Esophagus squamous epithelium (tissue), 5 donors: Measurements from ENCODE around the gene MSMO1. TPM values are rescaled to one million over a fixed set of nuclear protein-coding genes. Genes with fewer than 3 reads are reported as not detected.

Experiments
- DNase-seq: peaks from one replicate; lab custom pipeline; 2025; lab: John Stamatoyannopoulos, UW
- H3K27ac ChIP-seq, 4 donors: fragments of 200-600 bp; sonication (generic); one replicate each; pipeline ENCODE4 v1.5.1; 2016 to 2019; ENCODE audit warnings: mild to moderate bottlenecking in 1 of 4
- H3K27me3 ChIP-seq, 4 donors: fragments of 200-600 bp; sonication (generic); 1 replicate in 3 of 4; 2 replicates in 1 of 4; pipeline versions ENCODE4 v1.5.1 to v1.6.0; 2017 to 2021; ENCODE audit warnings: antibody characterized with exemption in 1 of 4
- H3K36me3 ChIP-seq, 3 donors: fragments of 200-600 bp; sonication (generic); one replicate each; pipeline ENCODE4 v1.5.1; 2016 to 2019
- H3K4me1 ChIP-seq, 3 donors: fragments of 200-600 bp; sonication (generic); one replicate each; pipeline ENCODE4 v1.5.1; 2017 to 2019
- H3K4me3 ChIP-seq, 4 donors: fragments of 200-600 bp; sonication (generic); 1 replicate in 3 of 4; 2 replicates in 1 of 4; pipeline ENCODE4 v1.5.1; 2016 to 2019; ENCODE audit warnings: mild to moderate bottlenecking in 2 of 4, moderate library complexity in 1 of 4
- H3K9me3 ChIP-seq, 3 donors: fragments of 200-600 bp; sonication (generic); one replicate each; pipeline ENCODE4 v1.5.1; 2016 to 2019
- CTCF ChIP-seq, 6 experiments: fragments of 450-650 bp in 4 of 6; fragments of 200-600 bp in 2 of 6; sonication (generic) in 2 of 6; IDR thresholded peaks; one replicate each; pipeline ENCODE4 v1.5.1; 2016 to 2019; ENCODE audit warnings: antibody characterized with exemption in 6 of 6, mild to moderate bottlenecking in 4 of 6, moderate library complexity in 4 of 6
- POLR2A ChIP-seq, 4 donors: fragments of 450-650 bp; IDR thresholded peaks; one replicate each; pipeline ENCODE4 v1.6.1; 2017; ENCODE audit warnings: antibody characterized with exemption in 4 of 4, mild to moderate bottlenecking in 4 of 4, moderate library complexity in 3 of 4
- WGBS, 2 donors: methylation state at CpG; one replicate each; pipeline ENCODE4 v1.1.5; 2018; 5-methylcytosine and 5-hydroxymethylcytosine counted together
- intact Hi-C: fragments of 100-400 bp; cut with DNase I; formaldehyde crosslinking; loops from one replicate; pipeline ENCODE4 v1.15.0; 2022
- total RNA-seq, 4 donors: library from RNA; depleted of rRNA; stranded (reverse); fragments of >200 nt; gene quantifications; one replicate each; pipeline ENCODE4 v1.1.0, GENCODE V29; 2016
- donor health status: DM: yes; HTN: yes; CAD: no.

The MSMO1 gene
- total RNA-seq, 4 donors from 2014 or later: 122 to 302 (median 172) TPM

GRCh38 chr4:165330071-165330470 is 2.6 kb downstream of the MSMO1 start:
- TF ChIP-seq CTCF (IDR thresholded peaks at IDR 0.05) (no peak), POLR2A (IDR thresholded peaks at IDR 0.05) (no peak)
- Histone ChIP-seq H3K27me3 (no peaks in the 10 kb centered on the region), H3K27ac (no peak overlapping the region), H3K9me3 (no peaks in the 10 kb centered on the region), H3K4me3 (peak overlapping the region in 2 of 4 donors; percentile 5 to 83), H3K36me3 (peaks cover 0 to 41% (median 0%) of the 10 kb centered on the region in 3 donors), H3K4me1 (peaks cover 7 to 86% (median 17%) of the 10 kb centered on the region in 3 donors)
- intact Hi-C loops: no loop called here
- DNase-seq: no peak
- WGBS, 2 donors: 72 to 86% methylated on average over 2 of the region's 2 CpGs

- no peak for TF ChIP-seq CTCF (IDR thresholded peaks at IDR 0.05)
- no peak for TF ChIP-seq POLR2A (IDR thresholded peaks at IDR 0.05)
- peaks cover 7 to 86% (median 17%) of the 10 kb centered on the region in 3 donors for H3K4me1 ChIP-seq
- peak overlapping the region in 1 of 4 donors; percentile 83 for H3K4me3 ChIP-seq
- no peak overlapping the region for H3K27ac ChIP-seq
- H3K27me3 ChIP-seq: no peaks in the 10 kb centered on the region
- peaks cover 0 to 47% (median 0%) of the 10 kb centered on the region in 3 donors for H3K36me3 ChIP-seq
- DNase-seq: no peak
- intact Hi-C loops: no loop called here
- 72 to 85% methylated on average over 5 of the region's 5 CpGs for WGBS, 2 donors
- H3K9me3 ChIP-seq: no peaks in the 10 kb centered on the region
Measured at GRCh38 chr4:165330666-165331065, 3.2 kb downstream of the MSMO1 start.

GRCh38 chr4:165331359-165331758 is 3.9 kb downstream of the MSMO1 start:
- Histone ChIP-seq H3K9me3 (no peaks in the 10 kb centered on the region), H3K4me3 (peak overlapping the region in 1 of 4 donors; percentile 83), H3K4me1 (peaks cover 3 to 79% (median 11%) of the 10 kb centered on the region in 3 donors), H3K27me3 (no peaks in the 10 kb centered on the region), H3K27ac (no peak overlapping the region), H3K36me3 (peaks cover 0 to 50% (median 0%) of the 10 kb centered on the region in 3 donors)
- TF ChIP-seq CTCF (IDR thresholded peaks at IDR 0.05): no peak
- TF ChIP-seq POLR2A (IDR thresholded peaks at IDR 0.05): no peak
- 48 to 83% methylated on average over 1 of the region's 1 CpG for WGBS, 2 donors
- intact Hi-C loops: no loop called here
- no peak for DNase-seq

GRCh38 chr4:165331823-165332222 is 4.4 kb downstream of the MSMO1 start:
- no peak for DNase-seq
- no peak for TF ChIP-seq CTCF (IDR thresholded peaks at IDR 0.05)
- TF ChIP-seq POLR2A (IDR thresholded peaks at IDR 0.05): no peak
- WGBS, 2 donors: 90 to 91% methylated on average over 10 of the region's 10 CpGs
- peaks cover 0 to 75% (median 10%) of the 10 kb centered on the region in 3 donors for H3K4me1 ChIP-seq
- H3K4me3 ChIP-seq: peak overlapping the region in 2 of 4 donors; percentile 5 to 83
- H3K27me3 ChIP-seq: no peaks in the 10 kb centered on the region
- H3K27ac ChIP-seq: no peak overlapping the region
- H3K9me3 ChIP-seq: no peaks in the 10 kb centered on the region
- peaks cover 0 to 55% (median 0%) of the 10 kb centered on the region in 3 donors for H3K36me3 ChIP-seq
- intact Hi-C loops: no loop called here

GRCh38 chr4:165332502-165332901 is 5.0 kb downstream of the MSMO1 start:
- WGBS, 2 donors: 44 to 63% methylated on average over 1 of the region's 1 CpG
- TF ChIP-seq CTCF (IDR thresholded peaks at IDR 0.05) (no peak), POLR2A (IDR thresholded peaks at IDR 0.05) (no peak)
- Histone ChIP-seq H3K4me3 (peak overlapping the region in 1 of 4 donors; percentile 83), H3K9me3 (no peaks in the 10 kb centered on the region), H3K36me3 (peaks cover 0 to 61% (median 0%) of the 10 kb centered on the region in 3 donors), H3K27me3 (no peaks in the 10 kb centered on the region), H3K27ac (no peak overlapping the region), H3K4me1 (peaks cover 0 to 74% (median 10%) of the 10 kb centered on the region in 3 donors)
- intact Hi-C loops: no loop called here
- no peak for DNase-seq
